ENCODE measurements around the gene PUS7.
"Not testable (repeated sequence)": the region's sequence is repeated elsewhere in the genome, so short reads cannot be mapped to it uniquely, and the experiment has no call there.

Gene PUS7

GRCh38 chr7:105442214-105442613, 79.9 kb downstream of the PUS7 start:
- DNase-seq, result not testable (repeated sequence)

DNA sequence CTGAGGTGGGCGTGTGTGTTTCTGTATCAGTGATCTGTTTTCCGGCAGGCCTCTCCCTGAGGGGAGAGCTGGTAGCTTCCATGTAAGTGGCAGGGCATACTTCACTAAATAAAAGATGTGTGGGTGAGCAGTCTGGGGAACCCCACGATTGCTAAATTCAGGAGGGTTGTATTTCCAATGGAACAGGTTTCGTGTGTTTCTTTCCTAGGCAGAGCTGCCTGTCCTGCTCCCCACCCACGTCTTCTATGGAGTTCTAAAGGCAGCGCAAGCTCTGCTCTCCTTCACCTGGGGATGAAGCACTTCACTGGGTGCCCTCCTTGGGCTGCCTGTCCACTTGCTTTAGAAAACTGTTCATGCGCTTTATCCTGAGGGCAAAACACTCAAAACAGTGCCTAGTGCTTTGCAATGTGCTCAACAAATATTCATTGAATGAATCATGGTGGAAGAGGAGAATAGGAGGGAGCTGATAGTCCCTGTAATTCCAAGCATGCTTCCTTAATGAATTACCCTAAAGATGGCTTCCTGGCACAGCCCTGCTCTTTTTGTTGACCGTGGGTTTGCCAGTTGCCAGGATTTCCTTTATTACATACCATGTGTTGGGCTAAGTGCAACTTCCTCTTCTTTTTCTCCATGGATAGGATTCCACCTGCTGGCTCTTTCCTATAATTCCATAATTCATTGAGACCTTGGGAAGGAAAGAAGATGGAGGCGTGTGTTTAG, 82.7 kb downstream of the PUS7 start:
- DNase-seq, result no peak

GRCh38 chr7:105438847-105439173, 83.3 kb downstream of the PUS7 start:
- DNase-seq, result no peak

- DNase-seq, result no peak
Observed at GRCh38 chr7:105438254-105438653, 83.8 kb downstream of the PUS7 start.

DNA sequence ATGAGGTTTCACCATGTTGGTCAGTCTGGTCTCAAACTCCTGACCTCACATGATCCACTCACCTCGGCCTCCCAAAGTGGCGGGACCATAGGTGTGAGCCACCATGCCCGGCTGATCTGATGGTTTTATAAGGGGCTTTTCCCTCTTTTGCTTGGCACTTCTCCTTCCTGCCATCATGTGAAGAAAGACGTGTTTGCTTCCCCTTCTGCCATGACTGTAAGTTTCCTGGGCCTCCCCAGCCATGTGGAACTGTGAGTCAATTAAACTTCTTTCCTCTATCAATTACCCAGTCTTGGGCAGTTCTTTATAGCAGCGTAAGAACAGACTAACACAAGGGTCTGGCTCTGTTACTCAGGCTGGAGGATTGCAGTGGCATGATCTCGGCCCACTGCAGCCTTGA, 84.7 kb downstream of the PUS7 start:
- DNase-seq, result not testable (repeated sequence)

GRCh38 chr7:105429746-105430612, 92.1 kb downstream of the PUS7 start:
- DNase-seq, result peak; percentile 57

DNA sequence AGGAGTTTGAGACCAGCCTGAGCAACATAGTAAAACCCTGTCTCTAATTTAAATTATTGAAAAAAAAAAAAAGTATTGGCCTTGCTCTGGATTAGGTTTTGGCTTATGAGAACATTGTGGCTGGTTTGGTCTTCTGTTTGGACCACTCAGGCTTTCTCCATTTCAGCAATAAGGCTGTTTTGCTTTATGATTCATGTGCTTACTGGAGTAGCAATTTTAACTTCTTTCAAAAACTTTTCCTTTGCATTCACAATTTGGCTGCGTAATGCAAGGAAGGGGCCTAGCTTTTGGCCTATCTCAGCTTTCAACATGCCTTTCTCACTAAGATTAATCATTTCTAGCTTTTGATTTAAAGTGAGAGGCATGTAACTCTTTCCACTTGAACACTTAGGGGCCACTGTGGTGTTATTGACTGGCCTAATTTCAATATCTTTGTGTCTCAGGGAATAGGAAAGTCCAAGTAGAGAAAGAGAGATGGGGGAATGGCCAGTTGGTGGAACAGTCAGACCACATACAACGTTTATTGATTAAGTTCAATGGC, 95.4 kb downstream of the PUS7 start:
- DNase-seq, result no peak

DNA sequence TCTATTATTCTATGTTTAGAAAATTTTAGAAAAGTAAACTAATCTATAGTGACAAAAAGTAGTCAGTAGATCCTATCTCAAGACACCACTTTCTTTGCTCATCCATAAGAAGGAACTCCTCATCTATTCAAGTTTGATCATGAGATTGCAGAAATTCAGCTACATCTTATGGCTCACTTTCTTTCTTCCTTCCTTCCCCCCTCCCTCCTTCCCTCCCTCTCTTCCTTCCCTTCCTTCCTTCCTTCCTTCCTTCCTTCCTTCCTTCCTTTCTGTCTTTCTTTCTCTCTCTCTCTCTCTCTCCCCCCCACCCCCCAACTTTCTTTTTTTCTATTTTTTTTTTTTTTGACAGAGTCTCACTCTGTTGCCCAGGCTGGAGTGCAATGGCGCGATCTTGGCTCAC, 98.1 kb downstream of the PUS7 start:
- no peak for DNase-seq

- DNase-seq, result no peak
Observed at GRCh38 chr7:105413887-105414437, 108.1 kb downstream of the PUS7 start.

- not testable (repeated sequence) for DNase-seq
Observed at GRCh38 chr7:105410774-105411173, 111.3 kb downstream of the PUS7 start.

- DNase-seq, result not testable (repeated sequence)
Observed at GRCh38 chr7:105409775-105410174, 112.3 kb downstream of the PUS7 start.

- DNase-seq, result no peak
Observed at GRCh38 chr7:105408791-105409410, 113.2 kb downstream of the PUS7 start.

Measured in CD4-positive, alpha-beta T cell treated with Interleukin-4 for 4 hours (primary cell).